Measurements from ENCODE around the gene RNF181.

DNA sequence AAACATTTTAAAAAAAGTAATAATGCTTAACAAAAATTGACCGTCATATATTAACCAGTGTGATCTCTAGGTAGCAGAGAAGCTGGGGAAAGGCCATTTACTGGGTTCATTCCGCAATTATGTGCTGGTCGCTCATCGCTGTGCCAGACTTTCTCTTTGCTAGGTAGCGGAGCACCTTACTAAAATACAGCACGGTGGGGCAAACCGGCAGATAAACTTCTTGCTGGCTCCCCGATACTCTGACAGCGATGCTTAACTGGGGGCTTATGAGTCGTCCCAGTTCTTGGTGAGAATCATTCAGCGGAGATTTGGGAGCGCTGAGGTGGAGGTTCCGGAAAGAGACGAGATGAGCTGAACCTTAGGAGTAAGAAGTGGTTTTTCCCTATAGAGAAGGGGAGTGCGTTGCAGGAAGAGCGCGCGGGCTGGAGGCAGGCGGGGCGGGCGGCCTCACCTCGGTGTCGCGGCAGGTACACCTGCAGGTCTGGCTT lies 15.7 kb downstream of the RNF181 start:
- TF ChIP-seq CTCF (conservative IDR thresholded peaks at IDR 0.05) (no peak), EZH2 (IDR thresholded peaks at IDR 0.05; ENCODE audit: low read depth) (no peak)
